Measurements from ENCODE around the gene NT5C1A.

DNA sequence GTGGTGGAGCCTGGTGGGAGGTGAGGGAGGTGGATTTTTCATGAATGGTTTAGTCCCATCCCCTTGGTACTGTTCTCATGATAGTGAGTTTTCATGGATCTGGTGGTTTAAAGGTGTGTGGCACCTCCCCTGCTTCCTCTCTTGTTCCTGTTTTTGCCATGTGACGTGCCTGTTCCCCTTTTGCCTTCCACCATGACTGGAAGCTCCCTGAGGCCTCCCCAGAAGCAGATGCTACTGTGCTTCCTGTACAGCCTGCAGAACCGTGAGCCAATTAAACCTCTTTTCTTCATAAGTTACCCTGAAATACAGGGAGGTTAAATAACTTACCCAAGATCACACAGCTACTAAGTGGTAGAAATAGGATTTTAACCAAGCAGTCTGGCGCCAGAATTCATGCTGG, 28.2 kb downstream of the NT5C1A start:
- TF ChIP-seq, protein P1, sequence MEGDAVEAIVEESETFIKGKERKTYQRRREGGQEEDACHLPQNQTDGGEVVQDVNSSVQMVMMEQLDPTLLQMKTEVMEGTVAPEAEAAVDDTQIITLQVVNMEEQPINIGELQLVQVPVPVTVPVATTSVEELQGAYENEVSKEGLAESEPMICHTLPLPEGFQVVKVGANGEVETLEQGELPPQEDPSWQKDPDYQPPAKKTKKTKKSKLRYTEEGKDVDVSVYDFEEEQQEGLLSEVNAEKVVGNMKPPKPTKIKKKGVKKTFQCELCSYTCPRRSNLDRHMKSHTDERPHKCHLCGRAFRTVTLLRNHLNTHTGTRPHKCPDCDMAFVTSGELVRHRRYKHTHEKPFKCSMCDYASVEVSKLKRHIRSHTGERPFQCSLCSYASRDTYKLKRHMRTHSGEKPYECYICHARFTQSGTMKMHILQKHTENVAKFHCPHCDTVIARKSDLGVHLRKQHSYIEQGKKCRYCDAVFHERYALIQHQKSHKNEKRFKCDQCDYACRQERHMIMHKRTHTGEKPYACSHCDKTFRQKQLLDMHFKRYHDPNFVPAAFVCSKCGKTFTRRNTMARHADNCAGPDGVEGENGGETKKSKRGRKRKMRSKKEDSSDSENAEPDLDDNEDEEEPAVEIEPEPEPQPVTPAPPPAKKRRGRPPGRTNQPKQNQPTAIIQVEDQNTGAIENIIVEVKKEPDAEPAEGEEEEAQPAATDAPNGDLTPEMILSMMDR (IDR thresholded peaks at IDR 0.05) = no peak
- TF ChIP-seq EP300 (IDR thresholded peaks at IDR 0.05) = no peak
- TF ChIP-seq POLR2A (IDR thresholded peaks at IDR 0.05) = no peak
- TF ChIP-seq POLR2AphosphoS5 (IDR thresholded peaks at IDR 0.05) = no peak

Data from gastroesophageal sphincter (tissue), 3 donors.